Forelimb muscle (tissue), 1 donor: Measurements from ENCODE around the gene MAP3K5. TPM values are rescaled to one million over a fixed set of nuclear protein-coding genes. Genes with fewer than 3 reads are reported as not detected.
A peak's percentile ranks its signal among the peaks of the same experiment; 100 is the strongest.

Source experiments
- DNase-seq: peaks from one replicate; pipeline ENCODE4 v3.0.0-alpha.2; 2013; ENCODE audit warnings: low read depth
- polyA plus RNA-seq: library from polyadenylated mRNA; unstranded; fragments of 120-200 nt; gene quantifications from one replicate; pipeline ENCODE4 v1.2.1, GENCODE V29; 2013; ENCODE audit not compliant: insufficient read length

MAP3K5 gene
- polyA plus RNA-seq, 1 donor = 3.2 TPM

DNA sequence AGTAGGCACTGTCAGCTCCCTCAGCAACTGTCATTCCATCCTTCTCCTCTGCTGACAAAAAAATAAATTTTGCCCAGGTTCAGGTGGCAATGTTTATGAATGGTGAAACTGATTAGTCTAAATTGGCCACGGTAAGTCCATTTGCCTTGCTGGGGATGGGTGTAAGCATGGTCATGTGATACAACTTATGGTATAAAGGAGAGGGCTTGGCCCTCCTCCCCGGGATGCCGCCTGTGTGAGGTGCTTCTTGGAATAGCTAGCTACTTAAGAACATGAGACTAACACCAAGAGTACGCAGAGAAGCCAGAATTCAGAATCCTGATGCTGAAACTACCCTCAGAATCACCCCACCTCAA lies 147.7 kb downstream of the MAP3K5 start:
- no peak for DNase-seq

DNA sequence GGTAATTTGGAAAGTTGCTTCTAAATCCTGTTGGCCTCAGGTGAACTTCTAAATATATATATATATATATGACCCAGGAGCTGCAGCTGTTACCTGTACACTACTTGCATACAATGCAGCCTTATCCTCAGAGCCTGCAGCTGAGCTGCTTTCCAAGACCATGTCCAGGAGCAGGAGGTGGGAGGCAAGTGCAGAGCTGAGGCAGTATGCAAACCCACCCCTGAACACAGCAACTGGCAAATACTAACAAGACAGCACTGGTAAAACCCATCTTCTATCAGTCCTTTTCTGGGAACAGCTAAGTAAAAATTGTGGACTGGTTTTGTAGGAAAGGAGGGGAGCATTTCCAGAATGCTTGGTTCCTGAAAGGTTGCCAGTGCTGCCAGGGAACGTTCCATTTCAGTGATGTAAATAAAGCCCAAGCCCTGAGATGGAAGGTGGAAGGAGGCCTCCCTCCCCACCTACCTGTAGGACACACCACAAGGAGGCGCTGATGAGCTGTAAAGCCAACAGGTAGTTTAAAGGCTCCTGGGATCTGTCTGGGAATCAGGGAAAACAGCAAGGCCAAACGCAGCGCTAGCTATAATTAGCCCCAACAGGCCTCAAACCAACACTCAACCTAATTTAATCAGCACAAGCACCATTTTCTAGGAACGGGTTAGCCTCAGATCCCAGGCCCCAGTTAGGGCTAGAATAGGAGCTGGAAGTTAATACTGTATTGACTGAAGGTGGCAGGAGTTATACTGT lies 148.3 kb downstream of the MAP3K5 start:
- peak; percentile 40 for DNase-seq

DNA sequence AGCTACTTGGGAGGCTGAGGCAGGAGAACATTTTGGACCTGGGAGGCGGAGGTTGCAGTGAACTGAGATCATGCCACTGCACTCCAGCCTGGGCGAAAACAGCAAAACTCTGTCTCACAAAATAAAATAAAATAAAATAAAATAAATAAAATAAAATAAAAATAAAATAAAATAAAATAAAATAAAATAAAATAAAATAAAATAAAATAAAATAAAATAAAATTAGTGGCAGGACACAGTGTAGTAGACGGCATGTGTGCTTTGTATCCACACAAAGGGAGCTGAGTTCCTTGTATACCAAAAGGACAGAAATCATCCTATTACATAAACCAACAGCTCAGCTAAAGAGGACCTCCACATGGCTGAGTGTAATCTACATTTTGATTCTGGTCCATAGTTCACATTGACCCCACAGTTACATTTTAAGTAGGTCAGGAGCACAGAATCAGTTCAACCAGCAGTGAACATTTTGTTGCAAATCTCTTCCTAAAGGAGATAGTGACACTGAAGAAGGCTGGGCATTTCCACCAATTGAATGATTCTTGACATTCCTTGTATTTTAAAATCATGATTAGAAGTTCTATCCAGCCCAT lies 150.3 kb downstream of the MAP3K5 start:
- no peak for DNase-seq

DNA sequence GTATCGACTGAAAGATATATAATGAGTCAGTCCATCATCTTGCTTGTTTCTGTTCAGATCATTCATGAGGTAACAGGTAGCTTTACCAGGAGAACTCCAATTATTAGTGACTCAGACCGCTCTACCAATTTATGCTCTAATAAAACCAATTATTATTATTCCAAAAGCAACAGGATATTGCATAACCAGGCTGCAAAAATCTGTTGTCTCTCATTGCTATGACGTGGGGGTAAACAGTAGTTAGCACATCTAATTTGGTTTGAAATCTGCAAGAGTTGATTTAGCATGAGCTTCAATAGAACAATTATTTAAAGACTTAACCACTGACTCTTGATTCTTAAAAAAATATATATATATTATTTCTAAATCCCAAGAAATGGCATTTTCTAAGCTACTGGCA lies 151.1 kb downstream of the MAP3K5 start:
- DNase-seq = no peak

DNA sequence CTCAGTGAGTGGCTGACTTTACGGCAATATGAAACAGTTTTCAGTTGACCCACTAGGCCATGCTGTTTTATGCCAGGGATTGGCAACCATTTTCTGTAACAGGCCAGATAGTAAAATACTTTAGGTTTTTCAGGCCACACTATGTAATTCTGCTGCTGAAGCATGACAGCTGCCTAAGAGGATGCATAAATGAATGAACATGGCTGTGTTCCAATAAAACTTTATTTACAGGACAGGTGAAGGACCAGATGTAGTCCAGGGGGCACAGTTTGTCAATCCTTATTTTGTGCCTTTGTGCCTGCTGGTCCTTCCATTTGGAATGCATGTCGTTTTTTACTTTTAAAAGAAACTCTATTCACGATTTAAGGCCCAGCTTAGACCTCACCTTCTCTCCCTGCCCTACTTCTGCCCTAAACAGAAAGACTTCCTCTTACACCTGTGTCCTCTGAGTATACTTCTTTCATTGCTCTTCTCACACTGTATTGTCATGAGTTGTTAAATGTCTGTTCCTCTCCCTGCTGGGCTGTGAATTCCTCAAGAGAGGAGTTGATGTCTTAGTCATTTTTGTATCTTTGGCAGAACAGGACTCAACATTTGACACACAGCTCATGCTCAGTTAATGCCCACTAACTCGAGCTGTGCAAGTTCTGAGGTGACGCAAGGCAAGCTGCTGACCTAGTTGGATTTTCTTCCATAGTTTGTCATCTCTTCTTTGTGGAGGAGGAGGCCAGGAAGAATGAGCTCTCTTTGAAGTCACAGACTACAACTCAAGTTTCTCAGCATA lies 152.0 kb downstream of the MAP3K5 start:
- no peak for DNase-seq

DNA sequence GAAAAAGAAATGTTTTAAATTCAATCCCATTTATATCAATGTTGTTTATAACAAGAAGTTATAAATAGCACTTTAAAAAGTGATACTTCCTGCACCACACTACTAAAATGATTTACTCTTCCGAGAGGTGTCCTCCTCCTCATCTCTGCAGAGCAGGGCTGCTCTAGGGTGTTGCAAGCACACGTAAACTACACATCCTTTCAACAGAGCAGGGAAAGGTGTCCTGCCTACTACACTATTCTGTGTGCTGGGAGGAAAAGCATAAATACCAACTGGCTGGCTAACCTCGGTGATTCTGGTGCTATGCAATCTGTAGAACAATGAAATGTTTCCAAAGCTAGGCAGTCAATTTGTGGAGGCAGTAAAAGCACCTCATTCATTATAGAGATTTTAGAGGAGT lies 152.6 kb downstream of the MAP3K5 start:
- no peak for DNase-seq

DNA sequence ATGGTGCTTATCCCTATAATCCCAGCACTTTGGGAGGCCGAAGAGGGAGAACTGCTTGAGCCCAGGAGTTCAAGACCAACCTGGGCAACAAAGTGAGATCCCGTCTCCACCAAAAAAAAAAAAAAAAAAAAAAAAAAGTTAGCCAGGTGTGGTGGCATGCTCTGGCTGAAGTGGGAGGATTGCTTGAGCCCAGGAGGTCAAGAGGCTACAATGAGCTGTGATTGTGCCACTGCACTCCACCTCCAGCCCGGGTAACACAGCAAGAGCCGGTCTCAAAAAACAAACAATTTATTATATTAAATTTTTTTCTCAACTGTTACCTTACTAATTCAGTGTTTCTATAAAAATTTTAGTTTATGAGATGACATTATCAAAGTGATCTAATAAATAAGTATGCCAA lies 156.7 kb downstream of the MAP3K5 start:
- no peak for DNase-seq

DNA sequence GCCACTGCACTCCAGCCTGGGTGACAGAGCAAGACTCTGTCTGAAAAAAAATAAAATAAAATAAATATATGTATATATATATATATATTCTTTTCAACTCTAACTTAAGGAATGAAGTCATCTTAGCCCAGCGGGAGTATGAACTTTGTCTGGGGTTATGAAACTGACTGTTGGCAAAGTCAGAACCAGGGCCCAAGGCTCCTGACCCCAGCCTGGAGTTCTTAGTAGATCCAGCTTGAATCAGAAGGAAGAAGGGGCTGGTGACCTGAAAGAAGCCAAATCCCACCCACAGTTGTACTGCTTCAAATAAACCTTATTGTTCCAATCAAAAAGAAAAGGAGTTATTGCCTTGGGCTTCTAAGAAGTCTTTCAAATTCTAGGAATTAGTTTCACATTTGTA lies 158.9 kb downstream of the MAP3K5 start:
- no peak for DNase-seq

DNA sequence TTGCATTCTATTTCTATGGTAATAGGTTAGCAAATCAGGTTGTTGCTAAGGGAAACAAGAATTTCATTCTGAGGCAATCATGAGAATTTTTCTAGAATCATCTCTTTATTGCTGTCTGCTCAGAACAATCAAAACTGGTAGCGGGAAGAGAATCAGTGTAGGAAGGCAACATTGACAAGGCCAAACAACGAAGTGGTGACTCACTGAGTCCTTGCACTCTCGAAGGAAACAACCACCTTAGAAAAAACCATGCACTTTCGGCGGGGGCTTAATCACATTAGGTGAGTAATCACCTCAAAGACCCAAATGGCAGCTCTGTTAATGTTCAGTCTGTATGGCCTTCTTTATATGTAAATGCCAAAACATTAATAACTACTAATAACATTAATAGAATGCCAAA lies 163.3 kb downstream of the MAP3K5 start:
- no peak for DNase-seq

DNA sequence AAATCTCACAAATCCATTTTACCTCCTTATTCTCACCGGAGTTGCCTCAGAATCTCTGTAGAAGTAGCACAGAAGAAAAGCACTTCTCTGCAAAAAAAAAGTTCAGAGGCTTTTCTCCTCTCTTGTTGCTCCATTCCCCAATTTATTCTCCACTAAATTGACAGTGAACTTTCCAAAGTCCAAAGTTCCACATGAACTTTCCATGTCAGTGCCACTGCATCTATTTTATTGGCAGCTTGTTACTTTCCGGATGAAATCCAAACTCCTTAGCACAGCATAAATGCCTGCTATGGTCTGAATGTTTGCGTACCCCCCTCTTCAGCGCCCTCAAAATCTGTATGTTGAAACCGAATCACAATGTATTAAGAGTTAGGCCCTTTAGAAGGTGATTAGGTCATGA lies 165.1 kb downstream of the MAP3K5 start:
- DNase-seq = no peak

DNA sequence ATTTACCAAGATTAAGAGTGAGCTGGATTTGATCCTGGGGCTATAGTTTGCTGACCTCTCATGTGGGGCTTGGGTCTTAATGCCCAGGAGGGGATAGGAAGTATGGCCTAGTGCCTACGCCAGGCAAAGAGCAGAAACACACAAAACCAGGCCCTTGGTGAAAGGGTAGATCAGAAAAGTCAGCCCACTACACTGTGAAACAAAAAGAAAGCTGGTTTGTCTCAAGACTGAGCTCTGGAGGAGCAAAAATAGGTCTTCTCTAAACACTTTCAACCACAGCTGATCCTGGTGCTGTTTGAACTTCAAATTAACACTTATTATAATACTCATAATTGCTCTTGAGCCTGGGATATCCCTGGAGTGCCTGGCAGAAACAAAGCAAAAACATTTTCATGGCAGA lies 167.0 kb downstream of the MAP3K5 start:
- DNase-seq = no peak

DNA sequence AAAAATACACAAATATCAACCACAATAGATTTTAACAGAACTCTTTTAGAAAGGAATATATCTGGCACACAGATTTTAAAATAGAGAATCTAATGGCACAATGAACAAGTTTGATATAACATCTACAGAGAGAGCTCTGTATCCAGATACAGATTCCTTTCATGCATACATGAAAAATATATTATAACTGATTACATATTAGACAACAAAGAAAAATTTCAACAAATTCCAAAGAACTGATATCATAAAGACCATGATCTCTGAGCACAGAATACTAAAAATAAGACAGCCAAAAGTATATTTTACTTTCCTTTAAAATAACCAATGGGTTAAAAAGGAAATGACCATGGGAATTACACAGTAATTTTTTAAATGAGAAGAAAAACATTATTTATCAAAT lies 167.9 kb downstream of the MAP3K5 start:
- no peak for DNase-seq

DNA sequence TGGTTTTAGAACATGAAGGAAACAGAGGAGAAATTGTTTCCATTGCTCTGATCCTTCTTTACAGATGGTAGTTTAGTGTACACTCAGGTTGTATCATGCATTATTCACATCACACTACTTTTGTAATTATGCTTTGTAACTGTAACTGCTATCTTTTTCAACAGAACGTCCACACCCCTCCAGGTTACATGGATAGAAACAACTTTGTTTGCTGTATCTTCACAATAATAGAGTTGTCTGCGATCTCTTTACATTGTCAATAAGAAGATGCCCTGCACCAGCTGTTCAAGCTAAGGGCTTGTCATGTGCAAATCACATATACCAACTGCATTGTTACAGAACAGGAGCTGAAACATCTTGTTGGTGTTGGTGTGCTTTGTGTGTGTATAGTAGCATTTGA lies 174.2 kb downstream of the MAP3K5 start:
- no peak for DNase-seq

DNA sequence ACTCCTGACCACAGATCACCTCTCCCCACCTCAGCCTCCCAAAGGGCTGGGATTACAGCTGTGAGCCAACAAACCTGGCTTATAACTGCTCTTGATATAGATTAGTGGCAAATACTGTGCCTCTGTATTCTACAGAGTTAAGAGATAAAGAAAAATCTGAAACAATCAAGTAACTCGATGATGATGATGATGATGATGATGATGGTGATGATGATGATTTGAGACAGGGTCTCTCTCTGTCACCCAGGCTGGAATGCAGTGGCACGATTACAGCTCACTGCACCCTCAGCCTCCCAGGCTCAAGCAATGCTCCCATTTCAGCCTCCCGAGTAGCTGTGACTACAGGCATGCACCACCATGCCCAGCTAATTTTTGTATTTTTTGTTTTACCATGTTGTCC lies 175.8 kb downstream of the MAP3K5 start:
- DNase-seq = no peak

DNA sequence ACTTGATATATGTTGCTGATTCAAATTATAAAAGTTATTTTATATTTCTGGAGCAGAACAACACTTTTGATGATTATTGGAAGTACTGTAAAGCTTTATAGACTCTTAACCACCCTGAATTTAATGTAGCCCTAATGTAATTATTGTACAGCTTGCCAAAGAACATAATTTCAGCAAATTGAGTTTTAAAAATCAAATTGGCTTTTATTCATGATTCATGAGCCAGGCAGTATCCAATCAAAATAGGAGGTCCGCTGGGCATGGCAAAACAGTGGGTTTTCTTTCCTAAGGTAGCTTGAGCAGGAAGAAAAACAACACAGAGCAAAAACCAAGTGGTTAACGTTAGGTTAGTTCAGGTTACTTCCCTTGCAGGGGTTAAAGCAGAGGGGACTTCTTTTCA lies 177.3 kb downstream of the MAP3K5 start:
- no peak for DNase-seq

DNA sequence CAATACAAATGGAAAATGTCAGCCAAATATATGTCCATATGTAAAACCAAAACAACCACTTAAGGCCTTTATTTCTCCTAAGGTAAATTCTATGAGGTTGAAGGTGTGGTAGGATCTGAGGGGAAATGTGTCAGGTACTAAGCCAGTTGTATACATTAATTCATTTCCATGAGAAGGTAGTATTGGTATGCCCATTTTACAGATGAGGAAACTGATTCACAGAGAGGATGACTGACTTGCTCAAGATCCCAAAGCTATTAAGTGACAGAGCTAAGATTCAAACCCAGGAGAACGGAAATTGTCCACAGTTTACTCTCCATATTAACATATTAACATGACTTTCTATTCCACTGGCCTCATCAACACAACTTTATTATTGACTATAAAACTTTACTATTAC lies 177.9 kb downstream of the MAP3K5 start:
- DNase-seq = no peak

DNA sequence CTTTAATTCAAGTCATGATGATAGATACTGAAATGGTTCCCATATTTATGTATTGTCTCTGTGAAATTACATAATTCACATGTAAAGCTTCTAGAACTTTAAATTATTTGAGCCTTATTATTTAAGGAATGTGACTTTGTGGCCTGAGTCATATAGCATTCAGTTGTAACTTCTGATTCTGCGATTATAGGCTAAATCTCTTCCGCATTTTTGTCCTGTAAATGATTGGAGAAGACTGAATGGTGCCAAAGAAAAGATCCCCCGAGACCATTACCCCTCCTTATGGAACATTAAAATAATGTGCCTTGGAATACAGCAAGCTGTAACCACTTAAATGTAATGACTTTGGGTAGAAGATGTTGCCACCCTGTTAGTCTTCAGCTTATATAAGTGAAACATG lies 178.8 kb downstream of the MAP3K5 start:
- no peak for DNase-seq

DNA sequence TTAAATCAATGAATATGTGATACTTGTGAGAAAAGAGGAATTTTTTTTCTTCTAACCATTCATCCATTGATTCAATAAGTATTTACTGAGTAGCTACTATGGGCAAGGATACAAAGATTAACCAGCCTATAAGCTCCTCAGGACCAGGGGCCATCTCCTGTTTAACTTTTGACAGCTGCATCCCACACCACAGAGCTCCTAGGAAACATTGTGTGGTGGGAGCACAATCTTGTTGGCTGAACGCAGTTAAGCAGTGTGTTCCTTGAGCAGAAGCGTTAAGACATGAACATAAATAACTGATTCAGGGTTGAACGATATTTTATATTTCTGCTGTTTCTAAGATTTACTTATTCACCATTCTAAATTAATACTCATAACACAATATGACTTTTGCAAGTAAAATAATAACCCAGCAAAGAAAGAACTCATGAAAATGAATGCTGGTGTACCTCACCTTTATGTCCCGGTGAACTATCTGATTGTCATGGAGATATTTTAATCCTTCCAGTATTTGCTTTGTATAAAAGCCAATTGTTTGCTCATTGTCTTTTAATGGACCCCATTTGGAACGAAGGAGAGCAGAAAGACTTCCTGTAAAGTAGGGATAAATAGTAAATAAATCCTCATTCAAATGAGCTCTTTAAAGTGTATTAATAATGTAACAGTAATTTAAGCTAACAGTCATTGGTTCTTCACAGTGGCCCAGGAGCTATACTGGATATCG lies 179.4 kb downstream of the MAP3K5 start:
- DNase-seq = no peak

DNA sequence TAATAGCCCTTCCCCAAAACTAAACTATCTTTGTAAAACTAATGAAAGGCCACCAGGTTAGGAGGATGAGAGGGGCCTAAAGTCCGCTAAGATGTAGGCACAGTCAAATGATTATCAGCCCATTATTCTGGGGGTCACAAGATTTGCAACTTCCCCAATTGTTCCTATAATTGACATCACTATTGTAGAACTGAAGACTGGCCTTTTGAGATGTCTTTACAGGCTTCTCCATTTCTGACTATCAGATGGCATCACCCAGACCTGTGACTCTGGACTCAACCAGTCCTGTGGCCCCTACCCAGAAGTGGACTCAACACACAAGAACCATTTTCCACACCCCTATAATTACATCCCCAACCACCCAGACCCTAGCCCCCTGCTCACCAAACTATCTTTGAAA lies 180.5 kb downstream of the MAP3K5 start:
- no peak for DNase-seq

DNA sequence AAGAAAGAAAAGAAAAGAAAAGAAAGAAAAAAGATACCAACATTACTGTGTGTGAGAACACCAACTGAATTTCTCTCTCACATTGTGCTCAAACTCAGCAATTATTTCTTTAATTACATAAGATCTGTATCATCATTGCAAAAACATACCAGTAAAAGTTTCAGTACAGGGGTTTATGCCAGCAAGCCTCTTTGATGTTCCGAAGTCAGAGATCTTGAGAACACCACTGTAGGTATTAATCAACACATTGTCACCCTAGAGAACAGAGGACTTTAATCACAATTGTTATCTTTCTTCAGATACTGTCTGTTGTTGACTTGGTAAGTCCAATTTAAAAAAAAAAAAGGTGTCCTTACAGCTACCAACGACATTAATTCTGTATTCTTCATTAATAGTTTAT lies 181.1 kb downstream of the MAP3K5 start:
- no peak for DNase-seq

DNA sequence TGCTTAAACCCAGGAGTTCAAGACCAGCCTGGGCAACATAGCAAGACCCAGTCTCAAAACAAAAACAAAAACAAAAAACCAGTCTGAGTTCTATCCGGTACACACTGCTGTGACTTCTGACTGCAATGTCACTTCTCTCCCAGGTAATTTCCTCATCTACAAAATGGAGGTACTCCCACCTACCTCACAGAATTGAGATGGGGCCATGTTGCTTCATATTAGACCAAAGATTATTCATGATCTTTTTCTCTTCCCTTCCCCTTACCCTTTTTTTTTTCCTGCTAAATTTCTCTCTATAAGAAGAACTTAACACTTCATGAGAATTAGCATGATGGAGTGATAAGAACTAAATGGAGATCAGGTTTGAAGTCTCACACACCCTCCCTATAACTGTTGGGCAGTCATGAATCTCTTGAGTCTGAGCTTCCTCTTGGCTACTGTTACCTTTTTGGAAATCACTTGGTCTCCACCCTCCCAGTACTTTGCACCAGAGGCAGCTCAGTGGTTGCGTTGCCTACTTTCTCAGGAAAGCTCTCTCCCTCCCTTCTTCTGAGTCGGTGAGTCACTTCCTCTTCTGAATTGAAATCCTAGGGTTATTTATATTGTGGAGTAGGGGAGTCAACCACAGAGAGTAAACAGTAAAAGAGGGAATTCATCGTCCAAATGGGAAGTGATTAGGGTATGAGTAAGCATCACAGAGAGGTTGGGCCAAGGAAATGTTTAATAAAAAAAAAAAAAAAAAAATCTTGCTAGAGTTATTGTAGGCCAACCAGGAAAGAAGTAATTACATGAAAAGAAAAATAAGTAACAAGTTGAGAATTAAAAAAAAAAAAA lies 182.2 kb downstream of the MAP3K5 start:
- DNase-seq = no peak

DNA sequence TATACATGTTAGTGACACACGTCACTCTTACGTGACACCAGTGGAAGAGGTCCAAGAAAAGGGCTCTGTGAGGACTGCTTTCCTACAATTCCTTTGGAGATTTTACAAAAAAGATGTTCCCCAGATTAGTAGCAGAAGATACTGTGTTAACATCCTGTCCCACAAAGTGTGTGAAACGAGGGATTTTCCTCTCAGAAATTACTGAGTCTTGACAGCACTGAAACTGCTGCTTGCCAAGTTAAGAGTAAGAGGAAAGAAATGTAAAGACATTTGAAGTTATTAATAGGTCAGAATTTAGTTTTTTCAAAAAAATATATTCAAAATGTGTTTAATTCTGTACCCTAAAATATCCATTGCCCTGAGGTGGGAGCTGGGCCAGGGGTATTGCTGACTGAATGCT lies 183.3 kb downstream of the MAP3K5 start:
- no peak for DNase-seq
